Sigmoid colon (tissue), 7 donors: Measurements from ENCODE around the gene OR10A3. TPM values are rescaled to one million over a fixed set of nuclear protein-coding genes. Genes with fewer than 3 reads are reported as not detected.

ENCODE experiments used
- DNase-seq: peaks from one replicate; pipeline ENCODE4 v3.0.0-alpha.2; 2019
- H3K27ac ChIP-seq, 4 donors: fragments of 200-600 bp; sonication (generic); one replicate each; pipeline ENCODE4 v1.5.1; 2016 to 2019; ENCODE audit warnings: mild to moderate bottlenecking in 1 of 4
- H3K27me3 ChIP-seq, 3 donors: fragments of 200-600 bp; sonication (generic); one replicate each; pipeline ENCODE4 v1.5.1; 2019; ENCODE audit warnings: mild to moderate bottlenecking in 1 of 3
- H3K36me3 ChIP-seq, 4 donors: fragments of 200-600 bp; sonication (generic); one replicate each; pipeline ENCODE4 v1.5.1; 2016 to 2019
- H3K4me1 ChIP-seq, 4 donors: fragments of 200-600 bp; sonication (generic); one replicate each; pipeline ENCODE4 v1.5.1; 2017 to 2019
- H3K4me3 ChIP-seq, 4 donors: fragments of 200-600 bp; sonication (generic); one replicate each; pipeline ENCODE4 v1.5.1; 2017 to 2019; ENCODE audit warnings: mild to moderate bottlenecking in 2 of 4, moderate library complexity in 1 of 4
- H3K9me3 ChIP-seq, 4 donors: fragments of 200-600 bp in 3 of 4; sonication (generic) in 3 of 4; one replicate each; pipeline versions ENCODE4 v1.5.1 to v1.6.1; 2013 to 2019
- CTCF ChIP-seq, 4 experiments: fragments of 450-650 bp in 3 of 4; fragments of 200-600 bp in 1 of 4; IDR thresholded peaks; one replicate each; pipeline ENCODE4 v1.5.1; 2016 to 2019; ENCODE audit warnings: antibody characterized with exemption in 4 of 4, mild to moderate bottlenecking in 3 of 4, moderate library complexity in 2 of 4
- EP300 ChIP-seq, 4 donors: sonication (generic); formaldehyde crosslinking; IDR thresholded peaks; one replicate each; pipeline ENCODE4 v1.6.1; 2017; ENCODE audit warnings: antibody characterized with exemption in 4 of 4
- POLR2A ChIP-seq, 2 donors: fragments of 450-650 bp; IDR thresholded peaks; one replicate each; pipeline ENCODE4 v1.6.1; 2016; ENCODE audit warnings: antibody characterized with exemption in 2 of 2, mild to moderate bottlenecking in 2 of 2, moderate library complexity in 2 of 2
- POLR2AphosphoS5 ChIP-seq, 4 donors: sonication (generic); formaldehyde crosslinking; IDR thresholded peaks; one replicate each; pipeline ENCODE4 v1.6.1; 2017; ENCODE audit warnings: antibody characterized with exemption in 4 of 4
- WGBS, 2 donors: extraction: QIAGEN DNeasy Blood & Tissue Kit; methylation state at CpG; one replicate each; pipeline ENCODE4 v1.1.7; 2013; 5-methylcytosine and 5-hydroxymethylcytosine counted together
- intact Hi-C: fragments of 100-400 bp; cut with DNase I; formaldehyde crosslinking; loops from one replicate; pipeline ENCODE4 v1.15.1; 2023
- polyA plus RNA-seq, 3 donors: library from polyadenylated mRNA; stranded (reverse); fragments of 200-250 nt; gene quantifications; one replicate each; pipeline ENCODE4 v1.2.3, GENCODE V29; 2013
- total RNA-seq, 4 donors: library from RNA; depleted of rRNA; stranded (reverse); fragments of >200 nt; gene quantifications; one replicate each; pipeline ENCODE4 v1.1.0, GENCODE V29; 2016
- donor health status: healthy with polysubstance abuse.
- donor health status: Bipolar disorder and iron deficiency.
- donor health status: healthy.

Gene OR10A3
- total and polyA plus RNA-seq, 7 donors, result not detected

GRCh38 chr11:7982582-7983119 lies 41.1 kb upstream of the OR10A3 start:
- Histone ChIP-seq H3K36me3 (no peaks in the 10 kb centered on the region), H3K27me3 (no peaks in the 10 kb centered on the region), H3K9me3 (no peaks in the 10 kb centered on the region), H3K27ac (no peak overlapping the region), H3K4me1 (peaks cover 0 to 8% (median under 1%) of the 10 kb centered on the region in 4 donors), H3K4me3 (no peak overlapping the region)
- WGBS, 2 donors, result 86 to 88% methylated on average over 1 of the region's 1 CpG
- no peak for TF ChIP-seq POLR2A (IDR thresholded peaks at IDR 0.05)
- no peak for TF ChIP-seq EP300 (IDR thresholded peaks at IDR 0.05)
- TF ChIP-seq POLR2AphosphoS5 (IDR thresholded peaks at IDR 0.05), result no peak
- no peak for TF ChIP-seq CTCF (IDR thresholded peaks at IDR 0.05)
- intact Hi-C loops, result no loop called here
- no peak for DNase-seq

DNA sequence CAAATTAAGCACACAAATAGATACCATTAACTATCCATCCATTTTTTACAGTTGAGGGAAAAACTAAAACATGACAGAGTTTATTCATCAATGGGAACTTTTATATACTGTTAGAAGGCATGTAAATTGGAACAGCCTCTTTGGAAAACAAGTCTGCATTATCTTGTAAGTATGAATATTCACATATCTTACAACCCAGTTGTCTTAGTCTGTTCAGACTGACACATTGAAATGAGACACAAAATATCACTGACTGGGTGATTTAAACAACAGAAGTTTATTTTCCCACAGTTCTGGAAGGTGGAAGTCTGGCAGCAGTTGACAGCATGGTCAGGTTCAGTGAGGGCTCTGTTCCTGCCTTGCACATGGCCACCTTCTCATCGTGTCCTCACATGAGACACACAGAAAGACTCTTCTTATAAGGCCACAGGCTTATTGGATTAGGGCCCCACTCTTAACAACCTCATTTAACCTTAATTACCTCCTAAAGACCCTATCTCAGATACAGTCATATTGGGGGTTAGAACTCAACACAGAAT lies 40.2 kb upstream of the OR10A3 start:
- H3K4me1 ChIP-seq, result peaks cover 0 to 7% (median 0%) of the 10 kb centered on the region in 4 donors
- no peaks in the 10 kb centered on the region for H3K27me3 ChIP-seq
- no peaks in the 10 kb centered on the region for H3K36me3 ChIP-seq
- 70 to 71% methylated on average over 1 of the region's 1 CpG for WGBS, 2 donors
- H3K9me3 ChIP-seq, result no peaks in the 10 kb centered on the region
- no peak overlapping the region for H3K4me3 ChIP-seq
- TF ChIP-seq CTCF (IDR thresholded peaks at IDR 0.05) (no peak), POLR2A (IDR thresholded peaks at IDR 0.05) (no peak), EP300 (IDR thresholded peaks at IDR 0.05) (no peak), POLR2AphosphoS5 (IDR thresholded peaks at IDR 0.05) (no peak)
- DNase-seq, result no peak
- intact Hi-C loops, result no loop called here
- H3K27ac ChIP-seq, result no peak overlapping the region

GRCh38 chr11:7977232-7977917 lies 35.9 kb upstream of the OR10A3 start:
- WGBS, 2 donors, result 62 to 69% methylated on average over 5 of the region's 5 CpGs
- TF ChIP-seq CTCF (IDR thresholded peaks at IDR 0.05), result no peak
- no peak for TF ChIP-seq POLR2A (IDR thresholded peaks at IDR 0.05)
- no peak for TF ChIP-seq EP300 (IDR thresholded peaks at IDR 0.05)
- no peak for TF ChIP-seq POLR2AphosphoS5 (IDR thresholded peaks at IDR 0.05)
- no peaks in the 10 kb centered on the region for H3K27me3 ChIP-seq
- intact Hi-C loops, result no loop called here
- H3K4me1 ChIP-seq, result no peaks in the 10 kb centered on the region
- no peaks in the 10 kb centered on the region for H3K9me3 ChIP-seq
- H3K27ac ChIP-seq, result no peak overlapping the region
- no peak for DNase-seq
- no peak overlapping the region for H3K4me3 ChIP-seq
- no peaks in the 10 kb centered on the region for H3K36me3 ChIP-seq

DNA sequence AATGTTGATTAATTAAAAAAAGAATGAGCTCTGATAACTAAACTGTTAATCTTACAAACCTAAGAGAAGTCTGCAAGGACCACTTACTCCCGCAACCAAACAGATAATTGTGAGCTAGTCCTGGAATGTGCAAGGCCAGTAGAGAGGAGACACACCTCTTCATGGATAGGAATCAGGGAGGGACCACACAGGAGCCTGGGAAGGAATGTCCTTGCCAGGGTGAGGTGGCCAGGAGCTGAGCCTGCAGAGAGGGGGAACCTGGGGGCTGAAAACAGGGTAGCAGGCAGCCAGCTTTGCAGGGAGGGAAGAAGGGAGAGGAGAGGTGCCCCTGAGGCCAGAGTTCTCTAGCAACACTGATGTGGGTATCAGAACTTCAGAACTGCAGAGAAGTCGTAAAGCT lies 33.2 kb upstream of the OR10A3 start:
- Histone ChIP-seq H3K27me3 (no peaks in the 10 kb centered on the region), H3K4me3 (no peak overlapping the region), H3K4me1 (no peaks in the 10 kb centered on the region), H3K36me3 (no peaks in the 10 kb centered on the region), H3K27ac (no peak overlapping the region), H3K9me3 (no peaks in the 10 kb centered on the region)
- intact Hi-C loops, result no loop called here
- WGBS, 2 donors, result 83 to 92% methylated on average over 2 of the region's 2 CpGs
- DNase-seq, result no peak
- TF ChIP-seq EP300 (IDR thresholded peaks at IDR 0.05) (no peak), POLR2A (IDR thresholded peaks at IDR 0.05) (no peak), POLR2AphosphoS5 (IDR thresholded peaks at IDR 0.05) (no peak), CTCF (IDR thresholded peaks at IDR 0.05) (no peak)
